Osteoblast (primary cell): ENCODE measurements around the gene BTN2A1. TPM values are rescaled to one million over a fixed set of nuclear protein-coding genes. Genes with fewer than 3 reads are reported as not detected.

Experiments used
- DNase-seq: peaks from one replicate; pipeline ENCODE4 v3.0.0; 2011; ENCODE audit warnings: low spot score, mixed read lengths; ENCODE audit not compliant: insufficient read length; ENCODE audit errors: missing footprints
- H2AFZ ChIP-seq: 2 replicates; pipeline ENCODE4 v1.6.0; 2011; ENCODE audit warnings: mild to moderate bottlenecking, low read length
- H3K27ac ChIP-seq: 2 replicates; pipeline ENCODE4 v1.5.1; 2011; ENCODE audit warnings: mild to moderate bottlenecking, low read depth, low read length, moderate library complexity
- H3K27me3 ChIP-seq: 2 replicates; pipeline ENCODE4 v1.6.0; 2012; ENCODE audit warnings: mild to moderate bottlenecking, control low read depth, inconsistent platforms, low read length, moderate library complexity; ENCODE audit not compliant: insufficient read depth
- H3K36me3 ChIP-seq: 2 replicates; pipeline ENCODE4 v1.5.1; 2011; ENCODE audit warnings: mild to moderate bottlenecking, low read length, control low read depth, moderate library complexity; ENCODE audit not compliant: insufficient read depth
- H3K4me1 ChIP-seq: 2 replicates; pipeline ENCODE4 v1.5.1; 2011; ENCODE audit warnings: mild to moderate bottlenecking, low read length, control low read depth, moderate library complexity; ENCODE audit not compliant: insufficient read depth
- H3K4me2 ChIP-seq: 2 replicates; pipeline ENCODE4 v1.6.0; 2011; ENCODE audit warnings: mild to moderate bottlenecking, low read length; ENCODE audit not compliant: insufficient read depth
- H3K4me3 ChIP-seq: fragments of 200-600 bp; sonication (generic); 3 replicates; pipeline ENCODE4 v1.5.1; 2012; ENCODE audit warnings: mild to moderate bottlenecking, low read length, inconsistent platforms; ENCODE audit not compliant: insufficient read depth
- H3K79me2 ChIP-seq: 2 replicates; pipeline ENCODE4 v1.6.0; 2012; ENCODE audit warnings: mild to moderate bottlenecking, low read length, control low read depth, inconsistent platforms; ENCODE audit not compliant: insufficient read depth
- H3K9me3 ChIP-seq: 2 replicates; pipeline ENCODE4 v1.5.1; 2011; ENCODE audit warnings: low read depth, low read length, control low read depth
- H4K20me1 ChIP-seq: 2 replicates; pipeline ENCODE4 v1.6.0; 2012; ENCODE audit warnings: mild to moderate bottlenecking, low read length, control low read depth; ENCODE audit not compliant: insufficient read depth
- total RNA-seq: library from RNA; depleted of rRNA; stranded (reverse); fragments of >200 nt; gene quantifications from 2 replicates; pipeline ENCODE4 v1.2.3, GENCODE V29; 2012
- TF ChIP-seq, protein P1 (sequence below): IDR thresholded peaks from 2 replicates; pipeline ENCODE4 v1.5.1; 2011; ENCODE audit warnings: mild to moderate bottlenecking, low read depth, low read length, moderate library complexity; ENCODE audit errors: extremely low read depth

BTN2A1 gene
- total RNA-seq, 1 donor: 10.5 TPM

DNA sequence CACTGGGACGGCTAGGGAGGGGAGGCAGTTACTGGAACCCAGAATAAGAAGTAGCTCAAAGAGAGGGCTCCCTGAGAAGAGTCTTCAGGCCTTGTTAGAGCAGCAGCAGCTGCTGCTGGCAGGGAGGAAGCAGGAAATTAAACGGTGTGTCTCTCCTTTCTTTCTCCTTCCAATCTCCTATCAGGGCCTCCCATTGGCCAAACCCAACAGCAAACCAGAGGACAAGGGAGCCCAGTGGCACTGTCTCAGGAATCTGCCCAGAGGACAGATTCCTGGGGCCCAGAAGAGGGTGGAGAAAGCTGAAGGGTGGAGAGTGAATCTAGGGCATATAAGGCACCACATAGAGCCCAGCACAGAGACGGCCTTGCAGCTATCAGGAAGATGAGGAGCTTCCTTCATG is 45.5 kb upstream of the BTN2A1 start:
- Histone ChIP-seq H3K4me2 (peak overlapping the region; percentile 34), H4K20me1 (no peaks in the 10 kb centered on the region), H3K27me3 (no peaks in the 10 kb centered on the region), H3K4me3 (no peak overlapping the region), H3K79me2 (no peaks in the 10 kb centered on the region), H3K36me3 (peaks cover 8% of the 10 kb centered on the region), H3K27ac (peak overlapping the region; percentile 47), H2AFZ (peak overlapping the region; percentile 40), H3K4me1 (peaks cover 10% of the 10 kb centered on the region), H3K9me3 (no peaks in the 10 kb centered on the region)
- DNase-seq: no peak
- TF ChIP-seq, protein P1, sequence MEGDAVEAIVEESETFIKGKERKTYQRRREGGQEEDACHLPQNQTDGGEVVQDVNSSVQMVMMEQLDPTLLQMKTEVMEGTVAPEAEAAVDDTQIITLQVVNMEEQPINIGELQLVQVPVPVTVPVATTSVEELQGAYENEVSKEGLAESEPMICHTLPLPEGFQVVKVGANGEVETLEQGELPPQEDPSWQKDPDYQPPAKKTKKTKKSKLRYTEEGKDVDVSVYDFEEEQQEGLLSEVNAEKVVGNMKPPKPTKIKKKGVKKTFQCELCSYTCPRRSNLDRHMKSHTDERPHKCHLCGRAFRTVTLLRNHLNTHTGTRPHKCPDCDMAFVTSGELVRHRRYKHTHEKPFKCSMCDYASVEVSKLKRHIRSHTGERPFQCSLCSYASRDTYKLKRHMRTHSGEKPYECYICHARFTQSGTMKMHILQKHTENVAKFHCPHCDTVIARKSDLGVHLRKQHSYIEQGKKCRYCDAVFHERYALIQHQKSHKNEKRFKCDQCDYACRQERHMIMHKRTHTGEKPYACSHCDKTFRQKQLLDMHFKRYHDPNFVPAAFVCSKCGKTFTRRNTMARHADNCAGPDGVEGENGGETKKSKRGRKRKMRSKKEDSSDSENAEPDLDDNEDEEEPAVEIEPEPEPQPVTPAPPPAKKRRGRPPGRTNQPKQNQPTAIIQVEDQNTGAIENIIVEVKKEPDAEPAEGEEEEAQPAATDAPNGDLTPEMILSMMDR: no peak

DNA sequence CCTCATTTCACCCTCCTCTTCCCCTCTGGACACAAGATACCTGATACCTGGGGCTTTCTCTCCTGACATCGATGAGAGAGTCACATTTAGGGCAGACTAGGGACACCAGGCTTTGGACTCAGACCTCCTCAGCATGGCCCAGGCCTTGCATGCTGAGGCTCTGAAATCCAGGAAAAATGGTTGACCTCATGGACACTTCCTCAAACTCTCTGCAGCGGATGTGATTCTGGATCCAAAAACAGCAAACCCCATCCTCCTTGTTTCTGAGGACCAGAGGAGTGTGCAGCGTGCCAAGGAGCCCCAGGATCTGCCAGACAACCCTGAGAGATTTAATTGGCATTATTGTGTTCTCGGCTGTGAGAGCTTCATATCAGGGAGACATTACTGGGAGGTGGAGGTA is 44.8 kb upstream of the BTN2A1 start:
- no peak overlapping the region for H3K4me2 ChIP-seq
- H3K36me3 ChIP-seq: peaks cover 8% of the 10 kb centered on the region
- TF ChIP-seq, protein P1: no peak
- H3K4me1 ChIP-seq: peaks cover 10% of the 10 kb centered on the region
- H3K27ac ChIP-seq: no peak overlapping the region
- no peaks in the 10 kb centered on the region for H4K20me1 ChIP-seq
- H3K79me2 ChIP-seq: no peaks in the 10 kb centered on the region
- DNase-seq: no peak
- no peaks in the 10 kb centered on the region for H3K27me3 ChIP-seq
- no peaks in the 10 kb centered on the region for H3K9me3 ChIP-seq
- no peak overlapping the region for H3K4me3 ChIP-seq
- no peak overlapping the region for H2AFZ ChIP-seq

DNA sequence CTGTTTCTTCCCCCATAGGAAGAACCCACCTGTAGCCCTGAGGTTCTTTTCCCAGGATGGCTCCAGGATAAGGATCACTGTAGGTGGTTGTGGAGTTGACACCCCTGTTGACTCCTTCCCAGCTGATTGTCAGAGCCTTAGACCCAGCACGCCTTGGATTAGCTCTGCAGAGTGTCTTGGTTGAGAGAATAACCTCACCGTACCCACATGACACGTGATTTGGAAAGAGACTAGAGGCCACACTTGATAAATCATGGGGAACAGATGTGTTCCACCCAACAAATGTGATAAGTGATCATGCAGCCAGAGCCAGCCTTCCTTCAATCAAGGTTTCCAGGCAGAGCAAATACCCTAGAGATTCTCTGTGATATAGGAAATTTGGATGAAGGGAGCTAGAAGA is 43.5 kb upstream of the BTN2A1 start:
- Histone ChIP-seq H3K4me3 (no peak overlapping the region), H2AFZ (no peak overlapping the region), H3K79me2 (no peaks in the 10 kb centered on the region), H3K36me3 (peaks cover 8% of the 10 kb centered on the region), H3K9me3 (no peaks in the 10 kb centered on the region), H3K27me3 (no peaks in the 10 kb centered on the region), H4K20me1 (no peaks in the 10 kb centered on the region), H3K4me2 (no peak overlapping the region), H3K27ac (no peak overlapping the region), H3K4me1 (peaks cover 10% of the 10 kb centered on the region)
- TF ChIP-seq, protein P1: no peak
- DNase-seq: no peak

DNA sequence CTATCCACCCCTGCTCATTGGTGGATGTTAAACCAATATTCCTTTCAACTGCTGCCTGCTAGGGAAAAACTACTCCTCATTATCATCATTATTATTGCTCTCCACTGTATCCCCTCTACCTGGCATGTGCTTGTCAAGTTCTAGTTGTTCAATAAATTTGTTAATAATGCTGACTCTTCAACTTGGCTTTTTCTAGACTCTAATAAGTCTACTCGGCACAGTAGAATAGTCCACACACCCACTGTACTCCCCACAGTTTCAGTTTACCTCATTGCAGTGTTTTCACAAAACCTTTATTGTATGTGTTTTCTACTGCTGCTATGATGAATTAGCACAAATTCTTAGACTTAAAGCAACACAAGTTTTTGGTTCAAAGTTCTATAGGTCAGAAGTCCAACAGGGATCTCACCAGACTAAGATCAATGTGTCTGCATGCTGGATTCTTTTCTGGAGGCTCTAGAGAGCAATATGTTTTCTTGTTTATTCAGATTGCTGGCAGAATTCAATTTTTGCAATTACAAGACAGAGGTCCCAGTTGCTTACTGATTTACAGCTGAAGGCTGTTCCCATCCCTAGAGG is 42.6 kb upstream of the BTN2A1 start:
- Histone ChIP-seq H4K20me1 (no peaks in the 10 kb centered on the region), H3K36me3 (no peaks in the 10 kb centered on the region), H3K4me2 (no peak overlapping the region), H3K79me2 (no peaks in the 10 kb centered on the region), H3K4me1 (peaks cover 10% of the 10 kb centered on the region), H3K9me3 (no peaks in the 10 kb centered on the region), H3K4me3 (no peak overlapping the region), H3K27ac (no peak overlapping the region), H2AFZ (no peak overlapping the region), H3K27me3 (no peaks in the 10 kb centered on the region)
- DNase-seq: no peak
- TF ChIP-seq, protein P1: no peak
